GM21619 (cell line): ENCODE measurements around the gene SNRPD2.
A peak's percentile ranks its signal among the peaks of the same experiment; 100 is the strongest.

ENCODE experiments used
- ATAC-seq: cut with Tn5 transposase; IDR thresholded peaks from one replicate; pipeline ENCODE4 v1.9.1; 2021; ENCODE audit not compliant: unreplicated experiment

Gene SNRPD2

DNA sequence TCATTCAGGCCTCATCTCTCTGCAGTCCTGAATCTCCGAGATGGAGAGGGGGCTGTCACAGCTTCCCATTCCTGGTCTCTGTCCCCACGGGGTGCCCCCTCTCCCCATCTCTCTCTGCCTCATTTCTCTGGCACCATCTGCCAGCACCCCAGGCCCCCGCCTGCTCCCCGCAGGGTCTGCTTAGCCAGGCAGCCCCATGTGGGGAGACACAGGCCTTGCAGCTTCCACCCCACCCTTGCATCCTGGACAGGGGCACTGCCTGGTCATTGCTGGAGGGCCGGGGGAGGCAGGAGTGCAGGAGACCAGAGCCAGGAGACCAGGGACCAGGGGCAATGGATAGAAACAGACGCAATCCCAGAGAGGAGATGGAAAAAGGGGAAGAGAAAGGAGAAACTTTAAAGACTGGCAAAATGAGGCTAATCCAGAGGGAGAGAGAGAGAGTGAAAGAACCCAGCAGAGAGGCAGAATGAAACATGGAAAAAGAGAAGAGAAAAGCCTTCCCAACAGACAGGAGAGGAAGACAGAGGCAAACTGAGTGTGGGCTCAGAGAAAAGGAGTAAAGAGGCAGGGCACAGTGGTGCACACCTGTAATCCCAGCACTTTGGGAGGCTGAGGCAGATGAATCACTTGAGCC lies 32.5 kb downstream of the SNRPD2 start:
- no peak for ATAC-seq

DNA sequence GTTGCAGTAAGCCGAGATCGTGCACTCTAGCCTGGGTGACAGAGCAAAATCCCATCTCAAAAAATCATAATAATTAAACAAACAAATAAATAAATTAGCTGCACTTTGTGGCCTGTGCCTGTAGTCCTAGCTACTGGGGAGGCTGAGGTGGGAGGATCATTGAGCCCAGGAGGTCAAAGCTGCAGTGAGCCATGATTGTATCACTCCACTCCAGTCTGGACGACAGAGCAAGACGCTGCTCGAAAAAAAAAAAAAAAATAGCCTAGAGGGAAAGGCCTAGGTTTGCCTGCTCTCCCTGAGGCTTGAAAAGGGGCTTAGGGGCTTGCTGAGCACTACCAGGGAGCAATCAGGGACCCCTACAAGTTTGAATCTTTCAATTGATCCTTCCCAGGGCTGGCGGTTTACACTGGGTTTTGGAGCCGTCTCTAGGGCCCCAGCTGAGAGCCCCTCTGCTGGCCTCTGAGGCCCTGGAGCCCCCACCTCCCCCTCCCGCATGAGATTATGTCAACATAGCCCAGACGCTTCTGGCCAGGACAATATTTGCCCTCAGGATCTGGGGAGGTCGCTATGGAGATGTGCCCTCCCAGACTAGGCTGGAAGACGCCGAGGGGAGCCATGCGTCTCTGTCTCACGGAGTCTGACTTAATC lies 34.1 kb downstream of the SNRPD2 start:
- ATAC-seq = no peak

DNA sequence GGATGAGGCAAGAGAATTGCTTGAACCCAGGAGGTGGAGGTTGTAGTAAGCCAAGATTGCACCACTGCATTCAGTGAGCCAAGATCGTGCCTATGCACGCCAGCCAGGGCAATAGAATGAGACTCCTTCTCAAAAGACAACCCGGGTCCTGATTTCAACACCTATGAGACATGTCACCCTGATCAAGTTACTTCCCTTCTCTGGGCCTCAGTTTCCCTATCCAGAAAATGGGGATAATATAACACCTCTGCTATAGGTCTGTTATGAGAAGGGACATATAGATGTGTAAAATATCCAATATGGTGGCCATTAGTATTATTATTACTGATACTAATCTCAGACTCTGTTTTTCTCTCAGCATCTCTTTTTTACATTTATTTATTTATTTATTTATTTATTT lies 36.7 kb downstream of the SNRPD2 start:
- no peak for ATAC-seq

DNA sequence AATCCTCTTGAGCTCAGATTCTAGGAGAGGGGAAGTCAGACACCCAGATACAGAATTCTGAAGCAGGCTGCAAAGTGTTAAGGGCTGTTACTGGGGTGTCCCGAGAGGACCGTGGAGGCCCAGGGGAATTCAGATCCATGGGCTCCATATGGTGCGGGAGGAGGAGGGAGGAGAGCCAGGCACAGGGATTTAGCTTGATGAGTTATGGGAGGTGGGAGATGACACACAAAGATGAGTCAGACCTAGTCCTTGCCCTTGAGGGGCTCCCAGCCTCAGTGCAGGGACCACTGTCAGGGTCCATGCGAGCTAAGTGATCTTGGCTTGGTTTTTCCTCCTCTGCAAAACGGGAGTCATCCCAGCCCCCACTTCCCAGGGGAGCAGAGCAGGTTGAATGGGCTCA lies 38.1 kb downstream of the SNRPD2 start:
- ATAC-seq = no peak

DNA sequence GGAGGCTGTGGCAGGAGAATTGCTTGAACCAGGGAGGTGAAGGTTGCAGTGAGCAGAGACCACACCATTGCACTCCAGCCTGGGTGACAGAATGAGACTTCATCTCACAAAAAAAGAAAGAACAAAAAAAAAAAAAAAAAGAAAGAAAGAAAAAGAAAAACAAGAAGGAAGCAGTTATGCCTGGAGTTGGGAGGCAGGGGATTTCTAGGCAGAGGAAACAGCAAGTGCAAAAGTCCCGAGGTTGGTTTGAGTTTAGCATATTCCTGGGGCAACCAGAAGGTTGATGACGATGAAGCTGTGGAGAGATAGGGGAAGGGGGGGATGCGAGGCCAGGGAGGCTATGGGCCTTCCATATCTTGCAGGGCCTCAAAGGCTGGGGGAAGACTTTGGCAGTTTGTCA lies 41.0 kb downstream of the SNRPD2 start:
- ATAC-seq = no peak

DNA sequence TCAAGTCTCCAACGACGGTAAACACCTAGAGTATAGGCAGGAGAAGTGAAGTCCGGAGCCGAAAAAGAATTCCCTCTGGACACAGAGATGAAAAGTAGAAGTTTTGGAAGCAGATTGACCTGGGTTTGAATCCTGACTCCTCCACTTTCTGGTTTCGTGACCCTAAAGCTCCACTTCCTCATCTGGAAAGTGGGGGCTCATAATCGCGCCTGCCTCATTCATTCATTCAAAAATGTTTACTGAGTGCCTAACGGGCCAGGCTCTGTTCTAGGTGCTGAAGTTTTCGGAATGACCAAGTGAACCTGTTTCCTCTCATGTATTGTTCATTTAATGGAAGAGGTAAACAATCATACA lies 45.4 kb downstream of the SNRPD2 start:
- ATAC-seq = no peak

DNA sequence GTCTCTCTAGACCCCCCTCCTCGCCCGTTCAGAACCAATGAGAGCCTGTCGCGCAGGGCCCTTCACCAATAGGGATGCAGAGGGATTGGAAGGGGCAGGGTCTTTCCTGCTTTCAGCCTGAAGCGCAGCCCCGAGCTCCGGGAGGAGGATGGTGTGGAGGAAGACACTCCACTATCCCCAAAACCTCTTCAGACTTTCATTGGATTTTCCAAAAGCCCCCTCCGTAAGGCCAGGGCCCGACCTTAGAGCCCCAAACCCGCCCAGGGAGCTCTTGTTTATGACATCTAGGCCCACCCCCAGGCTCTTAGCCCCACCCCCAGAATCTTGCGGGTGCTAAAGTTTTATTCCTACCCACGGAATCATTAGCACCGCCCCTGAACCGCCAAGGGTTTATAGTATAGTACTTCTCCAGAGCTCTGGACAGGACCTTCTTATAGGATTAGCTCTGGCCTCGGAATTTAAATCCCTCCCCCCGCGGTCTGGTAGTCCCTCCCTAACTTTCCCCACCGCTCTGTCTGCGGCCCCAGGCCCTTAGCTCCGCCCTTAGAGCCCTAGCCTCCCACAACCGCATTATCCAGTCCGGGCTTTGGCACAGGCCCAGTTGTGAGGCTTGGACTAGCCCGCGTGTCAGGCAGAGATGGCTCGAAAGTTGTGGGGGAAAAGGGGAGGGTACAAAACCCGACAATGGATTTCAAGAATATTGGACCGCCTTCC lies 46.0 kb downstream of the SNRPD2 start:
- ATAC-seq = peak; percentile 32

DNA sequence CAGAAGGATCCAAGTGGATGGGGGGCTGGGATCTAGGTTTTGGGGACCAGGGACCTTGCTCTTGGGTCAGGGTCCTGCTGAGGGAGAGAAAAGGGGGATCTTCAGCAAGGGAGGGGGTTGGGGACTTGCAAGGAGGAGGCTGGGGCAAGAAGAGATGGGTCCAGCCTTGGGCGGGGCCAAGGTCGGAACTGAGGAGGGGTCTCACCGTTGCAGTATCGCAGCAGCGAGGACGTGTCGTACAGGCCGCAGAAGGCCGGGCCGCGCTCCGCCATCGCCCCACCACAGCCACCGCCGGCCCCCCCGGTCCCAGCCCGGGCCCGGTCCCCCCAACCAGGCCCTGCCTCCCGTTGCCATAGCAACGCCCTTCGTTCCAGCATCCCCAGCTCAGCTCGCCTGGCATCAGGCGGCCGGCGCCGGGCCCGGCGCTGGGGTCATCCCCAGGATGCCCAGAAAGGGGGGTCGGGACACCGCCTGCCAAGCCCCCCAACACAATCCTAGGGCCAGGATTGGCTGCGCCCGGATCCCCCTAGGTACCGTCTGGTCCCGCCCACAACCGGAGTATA lies 46.6 kb downstream of the SNRPD2 start:
- no peak for ATAC-seq

DNA sequence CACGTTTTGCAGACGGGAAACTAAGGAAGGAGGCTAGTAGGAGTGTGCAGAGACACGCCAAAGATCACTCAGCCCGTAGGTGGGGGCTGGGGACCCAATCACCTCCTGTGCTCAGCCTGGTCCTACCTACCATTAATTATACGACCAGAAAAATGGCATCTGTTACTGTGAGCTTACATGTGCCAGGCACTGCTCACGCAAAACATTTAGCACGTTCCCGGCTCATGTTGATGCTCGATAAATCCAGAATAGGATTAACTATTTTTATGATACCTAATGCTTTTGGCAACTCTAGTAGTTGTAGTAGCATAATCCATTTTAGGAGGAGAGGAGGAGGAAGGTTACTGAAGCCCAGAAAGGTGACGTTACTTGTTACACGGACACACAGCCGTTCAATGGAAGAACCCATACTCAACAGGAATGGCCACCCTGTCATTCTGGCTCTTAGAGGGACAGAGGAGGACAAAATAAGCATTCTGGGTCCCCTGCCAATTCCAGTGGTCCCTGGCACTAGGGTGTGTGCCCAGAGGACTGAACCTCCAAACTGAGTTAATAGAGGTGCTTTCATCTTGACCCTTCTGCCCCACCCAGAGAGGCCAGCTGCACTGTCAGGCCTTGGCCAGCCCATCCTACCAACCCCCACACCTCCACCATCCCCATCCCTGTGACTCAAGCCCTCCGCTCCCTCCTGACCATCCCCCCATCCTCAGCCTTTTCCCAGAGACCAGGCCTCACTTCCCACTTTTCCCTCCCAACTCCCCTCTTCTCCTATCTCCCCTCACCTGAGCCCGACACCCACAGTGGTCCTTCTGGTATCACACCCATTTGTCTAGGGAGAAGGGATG lies 47.6 kb downstream of the SNRPD2 start:
- ATAC-seq = no peak

DNA sequence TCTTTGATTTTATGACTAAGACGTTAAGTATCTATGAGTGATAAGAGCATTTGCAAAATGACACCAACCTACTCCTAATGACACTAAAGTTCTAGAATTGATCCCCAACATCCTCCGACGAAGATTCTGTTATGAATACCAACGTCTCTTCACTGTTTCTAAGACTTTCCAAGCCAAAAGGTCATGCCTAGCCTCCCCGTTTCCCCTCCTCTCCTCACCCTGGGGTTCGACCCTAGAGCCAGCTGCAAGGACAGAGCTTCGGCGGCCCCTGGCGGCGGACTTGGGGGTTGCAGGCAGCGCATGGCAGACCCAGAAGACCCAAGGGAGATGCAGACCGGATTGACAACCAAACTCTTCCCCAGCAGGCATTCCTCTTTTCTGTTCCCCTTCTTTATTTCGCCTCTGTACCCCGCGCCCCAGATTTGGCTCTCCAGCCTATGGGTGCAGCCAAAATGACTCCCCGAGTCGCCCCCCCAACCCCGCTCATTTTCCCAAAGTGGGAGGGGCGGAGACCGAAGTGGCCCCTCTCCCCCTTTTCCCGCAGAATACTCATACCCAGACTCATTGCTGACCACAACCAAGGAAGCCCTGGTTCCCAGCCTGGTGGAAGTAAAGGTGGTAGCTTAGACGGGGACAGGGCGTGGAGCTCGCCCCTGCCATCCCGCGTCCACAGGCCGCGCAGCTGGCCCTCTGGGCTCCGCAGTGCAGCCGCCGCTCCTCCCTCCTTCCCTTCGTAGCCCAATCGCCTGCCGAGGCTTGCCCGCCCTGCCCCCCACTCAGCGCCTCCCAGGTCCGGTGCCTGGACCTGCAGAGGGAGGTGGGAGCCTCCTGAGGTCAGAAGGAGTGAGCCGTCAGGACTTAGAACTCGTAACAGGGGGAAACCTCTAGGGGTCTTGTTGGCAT lies 48.5 kb downstream of the SNRPD2 start:
- no peak for ATAC-seq

DNA sequence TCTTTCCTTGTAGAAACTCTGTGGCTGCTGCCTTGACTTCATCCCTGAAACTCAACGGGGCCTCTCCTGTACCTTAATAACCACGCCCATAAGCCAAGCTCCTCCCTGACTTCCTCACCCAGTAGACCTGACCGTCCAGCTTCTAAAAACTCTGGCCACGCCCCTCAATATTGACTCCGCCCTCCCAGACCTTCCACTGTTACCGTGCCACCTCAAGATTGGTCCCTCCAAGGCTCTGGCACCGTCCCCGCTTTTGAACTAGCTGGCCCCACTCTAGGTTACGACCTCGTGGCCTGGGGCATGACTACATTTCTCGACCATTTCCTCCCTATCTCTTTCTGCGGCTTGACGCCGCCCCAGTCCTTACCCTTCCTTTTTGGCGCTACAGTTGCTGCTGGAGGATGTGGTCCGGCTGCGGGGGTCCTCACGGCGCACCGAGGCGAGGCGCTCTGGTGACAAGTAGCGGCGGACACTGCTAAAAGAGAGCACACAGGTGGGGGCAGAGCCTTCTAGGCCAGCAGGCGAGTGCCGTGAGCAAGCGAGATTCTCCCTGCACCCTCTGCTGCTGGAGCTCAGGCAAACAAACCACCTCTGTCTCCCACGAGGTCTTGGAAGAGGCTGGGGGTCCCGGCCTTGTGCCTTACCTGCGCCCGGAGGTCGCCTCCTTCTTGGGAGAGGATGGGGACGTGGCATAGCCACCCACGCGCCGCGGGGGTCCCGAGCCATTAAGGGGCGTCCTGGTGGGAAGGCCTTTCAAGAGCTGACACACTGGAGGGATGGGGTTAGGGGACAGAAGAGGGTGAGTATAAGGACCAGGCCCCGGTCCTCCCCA lies 50.3 kb downstream of the SNRPD2 start:
- ATAC-seq = peak; percentile 33

DNA sequence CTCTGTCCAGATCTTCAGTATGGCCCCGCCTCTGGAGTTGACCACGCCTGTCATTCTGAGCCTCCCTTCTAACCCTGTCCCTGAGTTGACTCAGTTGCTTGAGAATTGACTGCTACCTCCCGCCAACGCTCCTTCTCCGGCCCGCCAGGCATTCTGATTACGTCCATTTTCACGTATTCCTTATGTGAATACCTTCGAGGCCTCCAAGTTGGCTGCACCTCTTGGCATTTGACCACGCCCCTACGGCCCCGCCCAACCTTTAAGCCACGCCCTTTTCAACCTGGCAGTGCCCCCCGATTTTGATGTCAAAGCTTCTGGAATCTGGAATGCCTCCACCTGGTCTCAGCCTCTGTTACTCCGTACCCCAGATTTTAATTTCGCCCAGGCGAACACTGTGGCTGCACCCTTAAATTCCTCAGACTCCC lies 50.9 kb downstream of the SNRPD2 start:
- ATAC-seq = no peak

DNA sequence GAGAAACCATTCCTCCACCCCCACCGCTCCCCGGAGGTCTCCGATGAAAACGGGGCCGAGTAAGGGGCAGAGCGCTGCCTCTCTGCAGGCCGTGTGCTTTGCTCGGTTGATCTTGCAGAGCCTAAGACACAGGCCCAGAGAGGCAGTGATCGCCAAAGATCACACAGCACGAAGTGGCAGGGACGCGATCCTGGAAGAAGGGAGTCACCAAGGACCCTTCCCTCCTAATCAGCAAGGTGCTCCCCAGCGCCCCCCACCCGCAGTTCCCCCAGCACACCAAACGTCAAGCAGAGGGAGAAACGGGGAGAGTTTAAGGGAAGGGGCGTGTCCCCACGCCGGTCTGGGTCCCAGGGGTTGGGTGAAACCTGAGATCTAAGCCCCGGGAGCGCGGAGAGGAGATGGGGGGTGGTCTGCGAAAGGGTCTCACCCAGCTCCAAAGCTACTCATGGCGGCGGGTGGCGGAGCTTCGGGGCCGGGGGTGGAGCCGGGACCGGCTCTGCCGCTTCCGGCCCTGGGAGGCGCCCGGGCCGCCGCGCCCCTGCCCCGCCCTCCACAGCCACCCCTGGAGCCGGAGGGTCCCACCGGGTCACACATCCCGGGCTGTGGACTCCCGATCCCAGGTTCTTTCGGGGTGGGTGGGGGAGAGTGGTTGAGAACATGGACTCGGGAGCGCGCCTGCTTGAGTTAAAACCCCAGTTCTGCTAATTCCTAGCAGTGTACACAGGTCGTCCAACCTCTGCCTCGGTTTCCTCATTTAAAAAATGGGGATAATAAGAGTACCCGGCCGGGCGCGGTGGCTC lies 52.6 kb downstream of the SNRPD2 start, which contains the start of gene EML2:
EML2 (minus strand) TSS at position 468 of the 800 bp plus-strand sequence; CDS start at position 447, 21 bp downstream.
- no peak for ATAC-seq

DNA sequence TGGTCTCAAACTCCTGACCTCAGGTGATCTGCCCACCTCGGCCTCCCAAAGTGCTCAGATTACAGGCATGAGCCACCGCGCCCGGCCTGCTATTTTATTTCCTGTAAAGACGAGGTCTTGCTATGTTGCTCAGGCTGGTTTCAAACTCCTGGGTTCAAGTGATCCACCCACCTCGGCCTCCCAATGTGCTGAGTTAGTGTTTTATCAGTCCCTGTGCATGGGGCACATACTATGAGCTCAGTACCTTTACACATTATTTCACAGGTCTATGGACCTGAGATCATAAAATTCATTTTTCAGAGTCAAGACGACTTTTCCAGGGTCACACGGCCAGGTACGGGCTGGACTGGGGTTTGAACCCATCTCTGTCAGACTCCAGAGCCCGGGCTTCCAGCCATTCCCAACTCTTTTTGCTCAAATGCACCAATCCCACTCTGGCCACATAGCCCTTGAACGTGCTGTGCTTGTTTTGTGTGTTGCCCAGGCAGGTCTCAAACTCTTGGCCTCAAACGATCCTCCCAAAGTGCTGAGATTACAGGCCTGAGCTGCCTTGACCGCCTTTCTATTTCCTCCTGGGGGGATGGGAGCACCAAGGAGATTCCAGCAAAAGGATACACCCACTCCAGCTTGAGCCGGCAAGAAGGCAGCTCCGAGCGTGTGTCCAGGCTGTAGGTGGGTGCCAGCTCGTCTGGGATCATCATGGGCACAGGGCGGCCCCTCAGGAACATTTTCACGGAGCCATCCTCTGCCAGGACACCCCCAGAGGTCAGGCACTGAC lies 53.7 kb downstream of the SNRPD2 start:
- ATAC-seq = no peak
